Adrenal gland (tissue), 5 donors: ENCODE results near the gene RTN4.

Experiments used
- POLR2A ChIP-seq, 2 donors: fragments of 450-650 bp; IDR thresholded peaks; one replicate each; pipeline ENCODE4 v1.6.1; 2017; ENCODE audit warnings: antibody characterized with exemption in 2 of 2, mild to moderate bottlenecking in 2 of 2, moderate library complexity in 1 of 2
- TF ChIP-seq, protein P1 (sequence below), 6 experiments: fragments of 450-650 bp in 4 of 6; fragments of 200-600 bp in 2 of 6; sonication (generic) in 1 of 6; IDR thresholded peaks; 1 replicate in 5 of 6; 2 replicates in 1 of 6; pipeline versions ENCODE4 v1.5.1 to v1.8.0; 2016 to 2021; ENCODE audit warnings: antibody characterized with exemption in 6 of 6, mild to moderate bottlenecking in 2 of 6, moderate library complexity in 1 of 6
- donor health status: DM: no; HTN: no; CAD: no.

DNA sequence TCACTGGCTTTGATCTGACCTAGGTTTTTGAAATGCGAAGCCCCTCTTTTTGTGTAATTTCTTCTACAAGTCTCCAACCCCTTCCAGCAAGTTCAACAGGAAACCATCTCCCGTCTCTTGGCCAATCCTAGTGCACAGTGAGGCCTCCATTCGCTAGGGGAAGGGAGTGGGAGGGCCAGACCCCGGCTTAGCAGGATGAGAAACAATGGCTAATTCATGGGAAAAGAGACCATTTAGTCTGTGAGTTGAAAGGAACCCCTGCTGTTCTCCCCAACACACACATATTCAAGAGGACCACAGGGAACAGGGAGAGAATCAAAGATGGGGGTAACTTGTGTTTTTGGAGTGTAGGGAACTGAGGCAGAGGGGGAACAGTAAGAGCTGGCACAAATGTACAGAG, 83.0 kb downstream of the RTN4 start:
- TF ChIP-seq, protein P1, sequence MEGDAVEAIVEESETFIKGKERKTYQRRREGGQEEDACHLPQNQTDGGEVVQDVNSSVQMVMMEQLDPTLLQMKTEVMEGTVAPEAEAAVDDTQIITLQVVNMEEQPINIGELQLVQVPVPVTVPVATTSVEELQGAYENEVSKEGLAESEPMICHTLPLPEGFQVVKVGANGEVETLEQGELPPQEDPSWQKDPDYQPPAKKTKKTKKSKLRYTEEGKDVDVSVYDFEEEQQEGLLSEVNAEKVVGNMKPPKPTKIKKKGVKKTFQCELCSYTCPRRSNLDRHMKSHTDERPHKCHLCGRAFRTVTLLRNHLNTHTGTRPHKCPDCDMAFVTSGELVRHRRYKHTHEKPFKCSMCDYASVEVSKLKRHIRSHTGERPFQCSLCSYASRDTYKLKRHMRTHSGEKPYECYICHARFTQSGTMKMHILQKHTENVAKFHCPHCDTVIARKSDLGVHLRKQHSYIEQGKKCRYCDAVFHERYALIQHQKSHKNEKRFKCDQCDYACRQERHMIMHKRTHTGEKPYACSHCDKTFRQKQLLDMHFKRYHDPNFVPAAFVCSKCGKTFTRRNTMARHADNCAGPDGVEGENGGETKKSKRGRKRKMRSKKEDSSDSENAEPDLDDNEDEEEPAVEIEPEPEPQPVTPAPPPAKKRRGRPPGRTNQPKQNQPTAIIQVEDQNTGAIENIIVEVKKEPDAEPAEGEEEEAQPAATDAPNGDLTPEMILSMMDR (IDR thresholded peaks at IDR 0.05) = no peak
- TF ChIP-seq POLR2A (IDR thresholded peaks at IDR 0.05) = no peak
